Endodermal cell (in vitro differentiated cells): ENCODE results near the gene SPOUT1. TPM values are rescaled to one million over a fixed set of nuclear protein-coding genes. Genes with fewer than 3 reads are reported as not detected.

Experiments used
- DNase-seq: peaks from one replicate; pipeline ENCODE4 v3.0.0-alpha.2; 2017
- H3K27ac ChIP-seq: 2 replicates; pipeline ENCODE4 v1.5.1; 2013; ENCODE audit warnings: mild to moderate bottlenecking, low read depth, low read length, moderate library complexity
- H3K27me3 ChIP-seq: 2 replicates; pipeline ENCODE4 v1.6.1; 2013; ENCODE audit warnings: mild to moderate bottlenecking, low read length, moderate library complexity; ENCODE audit not compliant: insufficient read depth, control insufficient read depth, poor library complexity, severe bottlenecking
- H3K36me3 ChIP-seq: 2 replicates; pipeline ENCODE4 v1.7.0; 2013; ENCODE audit warnings: mild to moderate bottlenecking, low read length, moderate library complexity; ENCODE audit not compliant: control insufficient read depth, insufficient read depth
- H3K4me1 ChIP-seq: one replicate; pipeline ENCODE4 v1.7.0; 2013; ENCODE audit warnings: low read length; ENCODE audit not compliant: control insufficient read depth, insufficient read depth
- H3K4me3 ChIP-seq: 2 replicates; pipeline ENCODE4 v1.5.1; 2013; ENCODE audit warnings: mild to moderate bottlenecking, low read length, moderate library complexity
- H3K9ac ChIP-seq: 2 replicates; pipeline ENCODE4 v1.6.1; 2013; ENCODE audit warnings: mild to moderate bottlenecking, low read length, moderate library complexity; ENCODE audit not compliant: poor library complexity, severe bottlenecking; ENCODE audit errors: extremely low read depth
- H3K9me3 ChIP-seq: 2 replicates; pipeline ENCODE4 v1.6.1; 2013; ENCODE audit warnings: mild to moderate bottlenecking, low read length, moderate library complexity; ENCODE audit not compliant: control insufficient read depth
- H3K27ac Mint-ChIP-seq: 2 replicates; pipeline ENCODE4 v1.8.0; 2020; ENCODE audit warnings: mixed read lengths
- H3K27me3 Mint-ChIP-seq: 2 replicates; pipeline ENCODE4 v1.8.0; 2021; ENCODE audit warnings: mild to moderate bottlenecking, mixed read lengths; ENCODE audit not compliant: insufficient read depth
- H3K36me3 Mint-ChIP-seq: 2 replicates; pipeline ENCODE4 v1.8.0; 2020; ENCODE audit warnings: low read depth, mixed read lengths
- H3K4me1 Mint-ChIP-seq: 2 replicates; pipeline ENCODE4 v1.8.0; 2020; ENCODE audit warnings: mixed read lengths
- H3K4me3 Mint-ChIP-seq: 2 replicates; pipeline ENCODE4 v1.8.0; 2020; ENCODE audit warnings: mild to moderate bottlenecking, moderate library complexity, mixed read lengths
- H3K9me3 Mint-ChIP-seq: 2 replicates; pipeline ENCODE4 v1.8.0; 2020; ENCODE audit warnings: mild to moderate bottlenecking, mixed read lengths
- CTCF ChIP-seq: fragments of 200-600 bp; sonication (generic); conservative IDR thresholded peaks from 2 replicates; pipeline ENCODE4 v1.5.0; 2021; ENCODE audit warnings: antibody characterized with exemption, mild to moderate bottlenecking
- WGBS, 2 experiments: methylation state at CpG; one replicate each; pipeline versions ENCODE4 v1.1.5 to v1.1.7; 2013; ENCODE audit warnings: missing lambda C conversion rate in 2 of 2, mixed read lengths in 1 of 2; ENCODE audit not compliant: insufficient coverage in 1 of 2, insufficient read length in 1 of 2; 5-methylcytosine and 5-hydroxymethylcytosine counted together
- total RNA-seq, 2 donors: library from RNA; stranded (reverse); fragmentation: NEBNext Ultra II Directional in 1 of 2; extraction: Animal tissue kit (Norgen Biotek cat#: 25700) in 1 of 2; gene quantifications; 2 replicates in 1 of 2; 3 replicates in 1 of 2; pipeline ENCODE4 v1.2.1, GENCODE V29; 2021

The SPOUT1 gene
- total RNA-seq, 2 donors from 2014 or later, result 66.9 to 86.5 TPM

GRCh38 chr9:128770286-128771030, 59.1 kb downstream of the SPOUT1 start:
- H3K27ac Mint-ChIP-seq, result peak overlapping the region; percentile 96
- TF ChIP-seq CTCF, result no peak
- 86 to 90% methylated on average over 6 to 11 of the region's 11 CpGs for WGBS, 2 experiments
- H3K27ac ChIP-seq, result no peak overlapping the region
- peak overlapping the region; percentile 90 for H3K4me3 ChIP-seq
- peaks cover 2% of the 10 kb centered on the region for H3K9me3 Mint-ChIP-seq
- peak overlapping the region; percentile 92 for H3K4me3 Mint-ChIP-seq
- peaks cover 3% of the 10 kb centered on the region for H3K27me3 Mint-ChIP-seq
- no peaks in the 10 kb centered on the region for H3K4me1 ChIP-seq
- DNase-seq, result no peak
- peaks cover 15% of the 10 kb centered on the region for H3K36me3 Mint-ChIP-seq
- H3K9me3 ChIP-seq, result no peaks in the 10 kb centered on the region
- peak overlapping the region; percentile 89 for H3K9ac ChIP-seq
- peaks cover 7% of the 10 kb centered on the region for H3K36me3 ChIP-seq
- no peaks in the 10 kb centered on the region for H3K27me3 ChIP-seq
- peaks cover 12% of the 10 kb centered on the region for H3K4me1 Mint-ChIP-seq

Other genes with a start within 250 kb of the SPOUT1 start
- 100 to 1,000 TPM in 1 of 2 donors, 10 to 100 TPM in 1; 87.8 to 119 TPM for gene DYNC2I2, start 172.9 kb downstream of the SPOUT1 start, total RNA-seq
- 100 to 1,000 TPM; 762 to 795 TPM for gene SET, start 140.6 kb downstream of the SPOUT1 start, total RNA-seq
- gene PKN3, start 127.3 kb downstream of the SPOUT1 start, total RNA-seq, result 10 to 100 TPM; 26.0 to 27.2 TPM
- 10 to 100 TPM; 50.5 to 59.6 TPM for gene ZDHHC12, start 105.7 kb downstream of the SPOUT1 start, total RNA-seq
- gene ZER1, start 57.9 kb downstream of the SPOUT1 start, total RNA-seq, result 10 to 100 TPM; 33.0 to 33.8 TPM
- gene TBC1D13, start 42.5 kb downstream of the SPOUT1 start, total RNA-seq, result 10 to 100 TPM; 30.2 to 34.3 TPM
- gene ENDOG, start 11.3 kb downstream of the SPOUT1 start, total RNA-seq, result 10 to 100 TPM; 15.5 to 15.7 TPM
- 10 to 100 TPM; 13.6 to 25.3 TPM for gene KYAT1, start 52.2 kb upstream of the SPOUT1 start, total RNA-seq
- 10 to 100 TPM; 54.6 to 58.7 TPM for gene LRRC8A, start 52.3 kb upstream of the SPOUT1 start, total RNA-seq
- 10 to 100 TPM; 15.2 to 18.0 TPM for gene PHYHD1, start 91.2 kb upstream of the SPOUT1 start, total RNA-seq
- 10 to 100 TPM; 18.0 to 19.8 TPM for gene DOLK, start 117.8 kb upstream of the SPOUT1 start, total RNA-seq
- 10 to 100 TPM; 89.8 to 94.8 TPM for gene NUP188, start 117.9 kb upstream of the SPOUT1 start, total RNA-seq
- gene SH3GLB2, start 198.5 kb upstream of the SPOUT1 start, total RNA-seq, result 10 to 100 TPM; 86.9 to 98.1 TPM
- 10 to 100 TPM; 41.4 to 41.5 TPM for gene MIGA2, start 206.8 kb upstream of the SPOUT1 start, total RNA-seq